Lower lobe of right lung (tissue), 2 donors: ENCODE measurements around the gene ARSG. TPM values are rescaled to one million over a fixed set of nuclear protein-coding genes. Genes with fewer than 3 reads are reported as not detected.

Experiments
- ATAC-seq, 2 donors: fragments of 200-7000 bp; cut with Tn5 transposase; one replicate each; pipeline ENCODE4 v1.9.1; 2020 to 2022; ENCODE audit warnings: mild to moderate bottlenecking in 2 of 2, moderate library complexity in 2 of 2
- DNase-seq: peaks from one replicate; pipeline ENCODE4 v3.0.0-alpha.2; 2020
- H3K27ac ChIP-seq: fragments of 200-600 bp; one replicate; pipeline ENCODE4 v1.8.0; 2022
- H3K27me3 ChIP-seq: fragments of 200-600 bp; one replicate; pipeline ENCODE4 v1.8.0; 2022; ENCODE audit warnings: low read depth
- H3K36me3 ChIP-seq: fragments of 200-600 bp; one replicate; pipeline ENCODE4 v1.8.0; 2022; ENCODE audit warnings: mild to moderate bottlenecking
- H3K4me1 ChIP-seq: fragments of 200-600 bp; one replicate; pipeline ENCODE4 v1.8.0; 2022
- H3K4me3 ChIP-seq: fragments of 200-600 bp; one replicate; pipeline ENCODE4 v1.8.0; 2022; ENCODE audit warnings: mild to moderate bottlenecking
- H3K9me3 ChIP-seq: fragments of 200-600 bp; one replicate; pipeline ENCODE4 v1.8.0; 2022
- intact Hi-C: fragments of 100-400 bp; cut with DNase I; formaldehyde crosslinking; loops from one replicate; pipeline ENCODE4 v1.11.0; 2022
- total RNA-seq: library from RNA; stranded (reverse); fragmentation: NEBNext Ultra II Directional; extraction: Animal tissue kit (Norgen Biotek cat#: 25700); gene quantifications from one replicate; pipeline ENCODE4 v1.2.1, GENCODE V29; 2021
- TF ChIP-seq, protein P1 (sequence below): fragments of 200-600 bp; IDR thresholded peaks from one replicate; pipeline ENCODE4 v1.8.0; 2022; ENCODE audit warnings: antibody characterized with exemption, mild to moderate bottlenecking
- donor health status: DM: no; HTN: yes; CAD: no; lungs with severe emphysema.

The ARSG gene
- total RNA-seq, 1 donor from 2014 or later: 4.2 TPM

DNA sequence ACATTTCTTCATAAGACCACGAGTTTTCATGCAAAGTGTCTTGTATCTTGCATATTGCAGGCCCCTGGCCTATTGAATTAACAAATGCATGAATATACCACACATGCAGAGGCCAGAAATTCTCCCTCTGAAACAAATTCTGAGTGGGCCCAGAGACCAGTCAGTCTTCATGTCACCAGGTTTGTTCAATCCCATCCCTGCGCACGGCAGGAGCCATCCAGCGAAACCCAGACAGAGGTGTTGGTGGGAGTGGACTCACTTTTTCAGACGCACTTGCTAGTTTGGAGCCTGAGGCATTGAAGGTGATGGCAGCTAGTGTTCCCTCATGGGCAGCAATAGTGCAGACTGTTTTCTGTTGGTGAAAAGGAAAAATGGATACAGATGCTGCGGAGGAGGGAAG is 144.1 kb downstream of the ARSG start:
- peaks cover 37% of the 10 kb centered on the region for H3K4me1 ChIP-seq
- H3K36me3 ChIP-seq: peaks cover 59% of the 10 kb centered on the region
- no peak overlapping the region for H3K27ac ChIP-seq
- intact Hi-C loops: no loop called here
- no peaks in the 10 kb centered on the region for H3K27me3 ChIP-seq
- TF ChIP-seq, protein P1, sequence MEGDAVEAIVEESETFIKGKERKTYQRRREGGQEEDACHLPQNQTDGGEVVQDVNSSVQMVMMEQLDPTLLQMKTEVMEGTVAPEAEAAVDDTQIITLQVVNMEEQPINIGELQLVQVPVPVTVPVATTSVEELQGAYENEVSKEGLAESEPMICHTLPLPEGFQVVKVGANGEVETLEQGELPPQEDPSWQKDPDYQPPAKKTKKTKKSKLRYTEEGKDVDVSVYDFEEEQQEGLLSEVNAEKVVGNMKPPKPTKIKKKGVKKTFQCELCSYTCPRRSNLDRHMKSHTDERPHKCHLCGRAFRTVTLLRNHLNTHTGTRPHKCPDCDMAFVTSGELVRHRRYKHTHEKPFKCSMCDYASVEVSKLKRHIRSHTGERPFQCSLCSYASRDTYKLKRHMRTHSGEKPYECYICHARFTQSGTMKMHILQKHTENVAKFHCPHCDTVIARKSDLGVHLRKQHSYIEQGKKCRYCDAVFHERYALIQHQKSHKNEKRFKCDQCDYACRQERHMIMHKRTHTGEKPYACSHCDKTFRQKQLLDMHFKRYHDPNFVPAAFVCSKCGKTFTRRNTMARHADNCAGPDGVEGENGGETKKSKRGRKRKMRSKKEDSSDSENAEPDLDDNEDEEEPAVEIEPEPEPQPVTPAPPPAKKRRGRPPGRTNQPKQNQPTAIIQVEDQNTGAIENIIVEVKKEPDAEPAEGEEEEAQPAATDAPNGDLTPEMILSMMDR: no peak
- H3K4me3 ChIP-seq: no peak overlapping the region
- no peak for DNase-seq
- no peak for ATAC-seq
- no peaks in the 10 kb centered on the region for H3K9me3 ChIP-seq

DNA sequence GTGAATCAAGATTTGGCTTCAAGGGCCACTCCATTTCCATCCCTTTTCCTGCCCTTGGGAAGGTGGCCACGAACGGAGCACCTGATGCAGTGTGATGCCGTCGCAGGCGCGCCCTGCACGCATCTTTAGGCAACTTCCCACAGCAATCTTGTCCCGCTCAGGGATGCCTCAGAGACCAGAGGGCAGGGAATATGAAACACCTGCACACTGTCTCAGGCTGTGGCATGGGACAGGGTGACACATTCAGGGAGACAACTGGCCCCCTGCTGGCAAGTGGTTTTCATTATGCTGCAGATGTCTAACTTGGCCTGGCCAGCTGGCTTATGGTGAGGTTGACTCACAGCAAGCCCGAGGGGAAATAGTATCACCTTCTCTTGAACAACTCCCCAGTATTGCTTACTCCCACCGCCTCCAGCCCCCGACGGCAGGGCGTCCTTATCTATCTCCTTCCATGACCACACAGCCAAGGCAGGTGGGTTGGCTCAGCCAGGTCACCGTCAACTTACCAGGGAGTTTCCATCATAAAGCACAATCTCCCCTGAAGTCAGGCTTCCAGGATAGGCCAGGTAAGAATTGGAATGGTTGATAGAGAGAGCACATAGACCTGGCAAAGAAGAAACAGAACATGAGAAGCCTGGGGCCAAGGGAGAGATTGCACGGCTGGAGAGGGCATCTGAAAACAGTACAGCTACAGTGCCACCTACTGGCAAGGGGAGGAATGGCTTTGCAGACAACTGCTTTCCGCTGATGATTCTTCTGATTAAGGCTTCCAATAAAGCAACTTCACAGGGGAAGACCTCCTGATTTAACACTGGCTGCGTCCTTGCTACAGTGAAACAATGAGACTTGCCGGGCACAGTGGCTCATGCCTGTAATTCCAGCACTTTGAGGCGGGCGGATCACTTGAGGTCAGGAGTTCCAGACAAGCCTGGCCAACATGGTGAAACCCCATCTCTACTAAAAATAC is 144.9 kb downstream of the ARSG start:
- Histone ChIP-seq H3K27ac (no peak overlapping the region), H3K27me3 (no peaks in the 10 kb centered on the region), H3K9me3 (no peaks in the 10 kb centered on the region), H3K36me3 (peaks cover 51% of the 10 kb centered on the region), H3K4me3 (no peak overlapping the region), H3K4me1 (peaks cover 45% of the 10 kb centered on the region)
- intact Hi-C loops: no loop called here
- TF ChIP-seq, protein P1: peak; percentile 95
- peak; percentile 75 for DNase-seq
- ATAC-seq: peak; percentile 87

DNA sequence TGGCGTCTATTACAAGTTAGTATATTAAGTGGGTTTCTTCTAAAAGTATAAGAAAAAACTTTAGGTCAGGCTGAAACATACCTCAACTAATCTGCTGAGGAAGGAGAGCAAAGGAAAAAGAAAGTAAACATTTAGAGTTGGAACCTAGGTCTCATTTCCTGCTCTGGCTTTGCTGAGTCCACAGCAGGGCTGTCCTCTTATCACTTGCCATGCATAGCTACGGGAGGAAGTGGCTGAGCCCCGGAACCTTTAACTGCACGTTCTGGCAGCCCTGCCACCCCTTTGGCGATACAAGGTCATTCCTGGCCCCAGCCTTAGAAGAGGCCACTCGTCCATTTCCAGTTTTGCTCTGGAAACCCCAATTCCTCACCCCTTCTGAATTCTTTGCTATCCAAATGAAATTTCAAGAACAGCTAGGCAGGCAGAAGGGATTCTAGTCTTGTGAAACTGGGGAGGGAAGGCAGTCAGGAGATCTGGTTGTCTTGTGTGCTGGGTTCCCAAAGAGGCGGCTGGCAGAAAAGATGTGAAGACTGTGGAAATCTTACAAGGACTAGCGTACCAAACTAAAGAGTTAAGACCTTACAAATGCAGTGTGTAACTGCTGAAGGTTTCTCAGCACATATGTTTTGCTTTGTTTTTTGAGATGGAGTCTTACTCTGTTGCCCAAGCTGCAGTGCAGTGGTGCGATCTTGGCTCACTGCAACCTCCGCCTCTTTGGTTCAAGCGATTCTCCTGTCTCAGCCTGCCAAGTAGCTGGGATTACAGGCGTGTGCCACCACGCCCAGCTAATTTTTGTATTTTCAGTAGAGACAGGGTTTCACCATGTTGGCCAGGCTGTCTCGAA is 146.9 kb downstream of the ARSG start:
- H3K4me3 ChIP-seq: peak overlapping the region; percentile 18
- ATAC-seq (peak; percentile 77 to 78), DNase-seq (peak; percentile 72)
- TF ChIP-seq, protein P1: no peak
- peaks cover 61% of the 10 kb centered on the region for H3K4me1 ChIP-seq
- H3K27ac ChIP-seq: peak overlapping the region; percentile 79
- peaks cover 38% of the 10 kb centered on the region for H3K36me3 ChIP-seq
- H3K9me3 ChIP-seq: no peaks in the 10 kb centered on the region
- intact Hi-C loops: no loop called here
- no peaks in the 10 kb centered on the region for H3K27me3 ChIP-seq

DNA sequence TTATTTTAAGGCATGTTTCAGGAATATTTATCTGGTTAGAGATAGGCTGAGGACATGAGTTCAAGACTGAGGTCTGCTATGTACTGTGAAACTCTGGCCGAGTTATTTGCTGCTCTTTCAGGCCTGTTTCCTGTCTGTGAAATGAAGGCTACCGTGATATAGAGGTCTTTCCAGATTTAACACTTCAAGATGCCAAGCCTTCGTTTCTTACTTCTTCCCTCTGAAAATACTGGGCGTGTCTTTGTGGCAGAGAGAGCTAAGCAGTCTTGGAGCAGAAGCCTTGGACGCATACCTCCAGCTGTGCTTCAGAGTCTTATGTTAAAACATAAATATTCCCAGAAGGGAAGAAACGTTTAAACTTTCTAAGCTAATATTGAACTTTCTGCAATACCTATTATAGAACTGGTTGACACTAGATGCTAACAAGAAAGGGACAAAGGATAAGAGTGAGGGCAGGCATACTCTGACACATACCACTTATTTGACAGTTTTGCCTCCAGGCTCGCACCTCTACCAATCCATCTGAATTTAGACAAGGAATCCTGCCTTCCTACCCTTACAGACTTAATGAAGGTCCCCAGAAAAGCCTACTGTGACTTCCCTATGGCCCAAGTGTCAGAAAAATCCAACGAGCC is 148.5 kb downstream of the ARSG start:
- intact Hi-C loops: no loop called here
- Histone ChIP-seq H3K9me3 (no peaks in the 10 kb centered on the region), H3K4me3 (no peak overlapping the region), H3K27me3 (no peaks in the 10 kb centered on the region), H3K36me3 (peaks cover 38% of the 10 kb centered on the region), H3K4me1 (peaks cover 61% of the 10 kb centered on the region), H3K27ac (no peak overlapping the region)
- DNase-seq: no peak
- ATAC-seq: no peak
- TF ChIP-seq, protein P1: no peak

DNA sequence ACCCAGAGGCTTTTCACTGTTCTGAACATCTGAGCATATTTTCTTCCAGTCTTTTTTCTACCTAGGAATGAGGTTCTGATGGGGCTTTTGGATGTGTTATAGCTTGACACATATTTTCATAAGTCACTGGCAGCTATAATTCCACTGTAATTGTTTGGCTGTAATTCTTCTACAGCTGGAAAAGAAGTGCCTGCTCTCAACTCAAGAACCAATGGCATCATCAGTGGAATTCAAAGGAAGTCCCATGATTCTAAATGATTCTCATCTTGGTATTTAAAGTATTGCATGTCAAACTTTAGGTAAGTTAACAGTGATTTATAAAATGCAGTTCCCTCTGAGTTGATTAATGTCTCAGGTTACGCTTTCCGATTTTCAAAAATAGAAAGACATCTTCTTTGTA is 149.2 kb downstream of the ARSG start:
- no peaks in the 10 kb centered on the region for H3K27me3 ChIP-seq
- peaks cover 38% of the 10 kb centered on the region for H3K36me3 ChIP-seq
- peak overlapping the region; percentile 66 for H3K27ac ChIP-seq
- no peaks in the 10 kb centered on the region for H3K9me3 ChIP-seq
- no peak for ATAC-seq
- intact Hi-C loops: no loop called here
- TF ChIP-seq, protein P1: no peak
- DNase-seq: no peak
- peaks cover 61% of the 10 kb centered on the region for H3K4me1 ChIP-seq
- no peak overlapping the region for H3K4me3 ChIP-seq
